Tibial nerve (tissue), 4 donors: Measurements from ENCODE around the gene COX14. TPM values are rescaled to one million over a fixed set of nuclear protein-coding genes. Genes with fewer than 3 reads are reported as not detected.
"Not testable (repeated sequence)": the region's sequence is repeated elsewhere in the genome, so short reads cannot be mapped to it uniquely, and the experiment has no call there.

Source experiments
- DNase-seq, 2 donors: peaks; one replicate each; pipeline ENCODE4 v3.0.0-alpha.2; 2019; ENCODE audit warnings: low spot score in 2 of 2
- H3K27ac ChIP-seq, 4 donors: fragments of 200-600 bp; sonication (generic) in 3 of 4; one replicate each; pipeline ENCODE4 v1.5.1; 2017 to 2019; ENCODE audit warnings: mild to moderate bottlenecking in 1 of 4
- H3K27me3 ChIP-seq, 2 donors: fragments of 200-600 bp; sonication (generic) in 1 of 2; one replicate each; pipeline versions ENCODE4 v1.5.1 to v1.6.0; 2017 to 2019
- H3K36me3 ChIP-seq, 3 donors: fragments of 200-600 bp; sonication (generic); one replicate each; pipeline ENCODE4 v1.5.1; 2018 to 2019
- H3K4me1 ChIP-seq, 4 donors: fragments of 200-600 bp; sonication (generic) in 3 of 4; one replicate each; pipeline ENCODE4 v1.5.1; 2017 to 2019
- H3K4me3 ChIP-seq, 4 donors: fragments of 200-600 bp; sonication (generic) in 3 of 4; one replicate each; pipeline ENCODE4 v1.5.1; 2017 to 2019; ENCODE audit warnings: mild to moderate bottlenecking in 1 of 4, moderate library complexity in 1 of 4
- H3K9me3 ChIP-seq, 4 donors: fragments of 200-600 bp; sonication (generic) in 3 of 4; one replicate each; pipeline ENCODE4 v1.5.1; 2017 to 2019
- EP300 ChIP-seq, 2 donors: sonication (generic); formaldehyde crosslinking; IDR thresholded peaks; one replicate each; pipeline ENCODE4 v1.6.1; 2017; ENCODE audit warnings: antibody characterized with exemption in 2 of 2, mild to moderate bottlenecking in 1 of 2
- POLR2A ChIP-seq, 2 donors: fragments of 450-650 bp; IDR thresholded peaks; one replicate each; pipeline ENCODE4 v1.6.1; 2017; ENCODE audit warnings: antibody characterized with exemption in 2 of 2, mild to moderate bottlenecking in 2 of 2, moderate library complexity in 2 of 2
- WGBS, 2 donors: methylation state at CpG; one replicate each; pipeline ENCODE4 v1.1.5; 2018; 5-methylcytosine and 5-hydroxymethylcytosine counted together
- total RNA-seq, 4 donors: library from RNA; depleted of rRNA; stranded (reverse); fragments of >200 nt; gene quantifications; one replicate each; pipeline ENCODE4 v1.1.0, GENCODE V29; 2016
- TF ChIP-seq, protein P1 (sequence below), 5 experiments: fragments of 200-600 bp in 3 of 5; fragments of 450-650 bp in 2 of 5; sonication (generic) in 3 of 5; IDR thresholded peaks; one replicate each; pipeline ENCODE4 v1.5.1; 2016 to 2019; ENCODE audit warnings: antibody characterized with exemption in 5 of 5, mild to moderate bottlenecking in 3 of 5, moderate library complexity in 2 of 5

COX14 gene
- total RNA-seq, 4 donors from 2014 or later, result 35.8 to 91.5 (median 55.2) TPM

DNA sequence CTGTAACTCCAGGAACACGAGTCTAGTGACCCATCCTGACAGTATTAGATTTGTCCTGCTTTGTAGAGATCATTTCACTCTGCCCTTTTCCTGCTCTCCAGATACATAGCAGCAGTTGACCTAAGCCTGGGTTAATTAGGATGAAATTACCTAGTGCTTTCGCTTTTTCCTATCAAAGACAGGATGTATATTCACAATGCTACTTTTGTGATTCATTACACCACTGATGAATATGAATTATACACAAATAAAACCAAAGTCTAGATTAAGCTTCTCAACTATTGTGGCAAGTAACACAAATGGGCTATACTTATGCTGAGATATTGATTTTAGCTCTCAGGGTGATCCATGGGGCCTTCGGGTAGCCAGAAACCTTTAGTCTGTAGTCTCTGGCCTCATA, 37.3 kb downstream of the COX14 start:
- Histone ChIP-seq H3K9me3 (no peaks in the 10 kb centered on the region), H3K4me3 (no peak overlapping the region), H3K27me3 (no peaks in the 10 kb centered on the region), H3K27ac (no peak overlapping the region), H3K36me3 (peaks cover 0 to 8% (median 0%) of the 10 kb centered on the region in 3 donors), H3K4me1 (peaks cover 0 to 16% (median 2%) of the 10 kb centered on the region in 4 donors)
- 67 to 70% methylated on average over 3 of the region's 3 CpGs for WGBS, 2 donors
- no peak for DNase-seq
- TF ChIP-seq EP300 (IDR thresholded peaks at IDR 0.05) (no peak), POLR2A (IDR thresholded peaks at IDR 0.05) (no peak)
- TF ChIP-seq, protein P1, sequence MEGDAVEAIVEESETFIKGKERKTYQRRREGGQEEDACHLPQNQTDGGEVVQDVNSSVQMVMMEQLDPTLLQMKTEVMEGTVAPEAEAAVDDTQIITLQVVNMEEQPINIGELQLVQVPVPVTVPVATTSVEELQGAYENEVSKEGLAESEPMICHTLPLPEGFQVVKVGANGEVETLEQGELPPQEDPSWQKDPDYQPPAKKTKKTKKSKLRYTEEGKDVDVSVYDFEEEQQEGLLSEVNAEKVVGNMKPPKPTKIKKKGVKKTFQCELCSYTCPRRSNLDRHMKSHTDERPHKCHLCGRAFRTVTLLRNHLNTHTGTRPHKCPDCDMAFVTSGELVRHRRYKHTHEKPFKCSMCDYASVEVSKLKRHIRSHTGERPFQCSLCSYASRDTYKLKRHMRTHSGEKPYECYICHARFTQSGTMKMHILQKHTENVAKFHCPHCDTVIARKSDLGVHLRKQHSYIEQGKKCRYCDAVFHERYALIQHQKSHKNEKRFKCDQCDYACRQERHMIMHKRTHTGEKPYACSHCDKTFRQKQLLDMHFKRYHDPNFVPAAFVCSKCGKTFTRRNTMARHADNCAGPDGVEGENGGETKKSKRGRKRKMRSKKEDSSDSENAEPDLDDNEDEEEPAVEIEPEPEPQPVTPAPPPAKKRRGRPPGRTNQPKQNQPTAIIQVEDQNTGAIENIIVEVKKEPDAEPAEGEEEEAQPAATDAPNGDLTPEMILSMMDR (IDR thresholded peaks at IDR 0.05), result no peak

DNA sequence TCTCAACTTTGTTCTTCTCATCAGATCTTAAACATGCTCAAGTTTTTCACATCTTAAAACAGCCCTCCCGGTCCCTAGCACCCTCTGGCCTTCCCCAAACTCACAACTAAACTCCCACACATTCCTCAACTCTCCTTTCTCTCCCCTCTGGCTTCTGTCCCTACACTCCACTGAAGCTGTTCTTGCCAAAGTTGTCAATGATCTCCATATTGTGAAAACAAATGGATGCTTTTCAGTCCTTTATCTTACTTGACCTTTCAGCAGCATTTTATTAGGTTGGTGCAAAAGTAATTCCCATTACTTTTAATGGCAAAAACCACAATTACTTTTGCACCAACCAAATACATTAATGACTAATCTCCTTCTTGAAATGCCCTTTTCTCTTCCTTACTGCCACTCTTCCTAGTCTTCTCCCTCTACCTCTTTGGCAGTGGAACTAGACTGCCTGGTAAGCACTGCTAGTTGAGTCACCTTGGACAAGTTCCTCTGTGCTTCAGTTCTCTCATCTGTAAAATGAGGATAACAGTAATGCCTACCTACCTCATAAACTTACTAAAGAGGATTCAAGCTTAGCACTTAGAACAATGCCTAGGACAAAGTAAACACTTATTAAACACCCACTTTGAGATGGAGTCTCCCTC, 39.1 kb downstream of the COX14 start:
- Histone ChIP-seq H3K27ac (no peak overlapping the region), H3K4me1 (peaks cover 0 to 16% (median 2%) of the 10 kb centered on the region in 4 donors), H3K9me3 (no peaks in the 10 kb centered on the region), H3K36me3 (peaks cover 0 to 8% (median 0%) of the 10 kb centered on the region in 3 donors), H3K27me3 (no peaks in the 10 kb centered on the region), H3K4me3 (no peak overlapping the region)
- no peak for DNase-seq
- WGBS, 2 donors, result 32 to 33% methylated on average over 1 of the region's 1 CpG
- TF ChIP-seq POLR2A (IDR thresholded peaks at IDR 0.05) (no peak), EP300 (IDR thresholded peaks at IDR 0.05) (no peak)
- TF ChIP-seq, protein P1 (IDR thresholded peaks at IDR 0.05), result no peak

DNA sequence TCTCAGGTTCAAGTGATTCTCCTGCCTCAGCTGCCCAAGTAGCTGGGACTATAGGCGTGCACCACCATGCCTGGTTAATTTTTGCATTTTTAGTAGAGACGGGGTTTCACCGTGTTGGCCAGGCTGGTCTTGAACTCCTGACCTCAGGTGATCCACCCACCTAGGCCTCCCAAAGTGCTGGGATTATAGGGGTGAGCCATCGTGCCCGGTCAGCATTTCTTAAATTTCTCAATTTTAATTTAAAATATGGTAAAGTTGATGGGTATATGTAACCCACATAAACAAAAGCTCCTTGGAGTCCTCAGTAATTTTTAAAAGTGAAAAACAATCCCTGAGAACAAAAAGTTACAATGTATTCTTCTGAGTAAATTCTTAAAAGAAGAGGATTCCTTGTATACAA, 42.9 kb downstream of the COX14 start:
- not testable (repeated sequence) for H3K4me1 ChIP-seq, H3K9me3 ChIP-seq, H3K27me3 ChIP-seq, H3K27ac ChIP-seq, H3K4me3 ChIP-seq, DNase-seq, H3K36me3 ChIP-seq
- WGBS, 2 donors, result 87 to 94% methylated on average over 5 of the region's 5 CpGs

DNA sequence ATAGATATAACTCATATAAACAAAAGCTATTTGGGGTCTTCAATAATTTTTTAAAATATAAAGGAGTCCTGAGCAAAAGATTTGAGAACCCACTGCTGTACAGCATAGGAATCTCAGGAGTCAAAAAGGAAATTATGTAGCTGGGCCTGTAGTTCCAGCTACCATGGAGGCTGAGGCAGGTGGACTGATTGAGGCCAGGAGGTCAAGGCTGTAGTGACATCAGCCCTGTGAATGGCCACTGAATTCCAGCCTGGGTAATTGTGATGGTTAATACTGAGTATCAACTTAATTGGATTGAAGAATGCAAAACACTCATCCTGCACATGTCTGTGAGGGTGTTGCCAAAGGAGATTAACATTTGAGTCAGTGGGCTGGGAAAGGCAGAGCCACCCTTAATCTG, 44.6 kb downstream of the COX14 start:
- H3K9me3 ChIP-seq, result no peaks in the 10 kb centered on the region
- TF ChIP-seq EP300 (IDR thresholded peaks at IDR 0.05), result no peak
- TF ChIP-seq POLR2A (IDR thresholded peaks at IDR 0.05), result no peak
- TF ChIP-seq, protein P1 (IDR thresholded peaks at IDR 0.05), result no peak
- H3K27ac ChIP-seq, result no peak overlapping the region
- H3K4me1 ChIP-seq, result no peaks in the 10 kb centered on the region
- no peak for DNase-seq
- H3K36me3 ChIP-seq, result peaks cover 0 to 8% (median 0%) of the 10 kb centered on the region in 3 donors
- H3K27me3 ChIP-seq, result no peaks in the 10 kb centered on the region
- H3K4me3 ChIP-seq, result no peak overlapping the region

DNA sequence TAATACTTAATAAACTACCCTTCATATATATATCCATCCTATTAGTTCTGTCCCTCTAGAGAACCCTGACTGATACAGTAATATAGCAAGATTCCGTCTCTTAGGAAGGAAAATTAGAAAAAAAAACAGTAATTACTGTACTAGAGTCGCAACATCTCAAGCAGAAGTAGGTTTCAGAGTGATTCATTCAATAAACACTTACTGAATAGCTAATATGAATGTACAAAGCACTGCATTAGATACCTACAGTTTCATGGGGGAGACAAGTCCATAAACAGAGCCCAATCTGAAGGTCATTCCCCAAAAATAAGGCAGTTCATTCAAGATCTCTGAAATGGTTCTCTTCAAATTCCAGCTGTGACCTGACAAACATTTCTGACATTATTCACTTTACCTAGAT, 45.2 kb downstream of the COX14 start:
- H3K9me3 ChIP-seq, result no peaks in the 10 kb centered on the region
- no peak overlapping the region for H3K4me3 ChIP-seq
- H3K27ac ChIP-seq, result no peak overlapping the region
- TF ChIP-seq, protein P1 (IDR thresholded peaks at IDR 0.05), result no peak
- no peak for TF ChIP-seq POLR2A (IDR thresholded peaks at IDR 0.05)
- TF ChIP-seq EP300 (IDR thresholded peaks at IDR 0.05), result no peak
- WGBS, 2 donors, result 87 to 89% methylated on average over 2 of the region's 2 CpGs
- H3K4me1 ChIP-seq, result no peaks in the 10 kb centered on the region
- no peak for DNase-seq
- no peaks in the 10 kb centered on the region for H3K27me3 ChIP-seq
- peaks cover 0 to 8% (median 0%) of the 10 kb centered on the region in 3 donors for H3K36me3 ChIP-seq

DNA sequence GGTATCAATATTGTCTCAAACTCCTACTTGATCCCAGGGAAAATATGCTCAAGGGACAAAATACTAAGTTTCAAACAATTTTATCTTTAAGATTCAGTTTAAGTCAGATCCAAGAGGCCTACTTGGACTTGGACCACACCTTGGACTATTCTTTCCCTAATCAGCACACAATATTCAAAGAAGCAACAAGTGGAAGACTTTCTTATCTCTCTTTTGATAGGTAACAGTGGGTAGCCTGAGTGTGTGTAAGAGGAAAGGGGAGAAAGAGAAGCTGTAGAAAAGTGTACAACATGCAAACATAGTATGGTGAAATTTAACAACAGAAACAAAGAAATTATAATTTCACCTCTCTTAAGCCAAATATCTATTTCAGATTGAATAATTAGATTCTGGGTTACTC, 48.6 kb downstream of the COX14 start:
- no peaks in the 10 kb centered on the region for H3K9me3 ChIP-seq
- H3K36me3 ChIP-seq, result no peaks in the 10 kb centered on the region
- H3K4me3 ChIP-seq, result no peak overlapping the region
- H3K4me1 ChIP-seq, result peaks cover 0 to 13% (median under 1%) of the 10 kb centered on the region in 4 donors
- no peaks in the 10 kb centered on the region for H3K27me3 ChIP-seq
- TF ChIP-seq, protein P1 (IDR thresholded peaks at IDR 0.05), result no peak
- TF ChIP-seq POLR2A (IDR thresholded peaks at IDR 0.05), result no peak
- TF ChIP-seq EP300 (IDR thresholded peaks at IDR 0.05), result no peak
- no peak overlapping the region for H3K27ac ChIP-seq
- no peak for DNase-seq
